Muscle layer of duodenum (tissue), 2 donors: ENCODE results near the gene GLRX5.
A peak's percentile ranks its signal among the peaks of the same experiment; 100 is the strongest.

Source experiments
- H3K27ac ChIP-seq: one replicate; pipeline ENCODE4 v1.7.0; 2013; ENCODE audit warnings: mild to moderate bottlenecking, low read length
- H3K27me3 ChIP-seq: one replicate; pipeline ENCODE4 v1.7.0; 2013; ENCODE audit warnings: low read depth, mild to moderate bottlenecking, control low read depth, low read length
- H3K36me3 ChIP-seq, 2 donors: one replicate each; pipeline ENCODE4 v1.7.0; 2013; ENCODE audit warnings: low read length in 2 of 2, control low read depth in 1 of 2, mild to moderate bottlenecking in 1 of 2; ENCODE audit not compliant: insufficient read depth in 2 of 2, control insufficient read depth in 1 of 2
- H3K4me1 ChIP-seq, 2 donors: one replicate each; pipeline ENCODE4 v1.7.0; 2013; ENCODE audit warnings: low read length in 2 of 2, mild to moderate bottlenecking in 2 of 2, control low read depth in 1 of 2, moderate library complexity in 1 of 2; ENCODE audit not compliant: insufficient read depth in 2 of 2, control insufficient read depth in 1 of 2
- H3K4me3 ChIP-seq, 2 donors: one replicate each; pipeline ENCODE4 v1.7.0; 2013; ENCODE audit warnings: low read length in 2 of 2, low read depth in 1 of 2, mild to moderate bottlenecking in 1 of 2
- H3K9me3 ChIP-seq, 2 donors: one replicate each; pipeline ENCODE4 v1.7.0; 2013; ENCODE audit warnings: low read length in 2 of 2, control low read depth in 1 of 2, mild to moderate bottlenecking in 1 of 2; ENCODE audit not compliant: control insufficient read depth in 1 of 2
- donor health status: healthy.

GLRX5 gene

DNA sequence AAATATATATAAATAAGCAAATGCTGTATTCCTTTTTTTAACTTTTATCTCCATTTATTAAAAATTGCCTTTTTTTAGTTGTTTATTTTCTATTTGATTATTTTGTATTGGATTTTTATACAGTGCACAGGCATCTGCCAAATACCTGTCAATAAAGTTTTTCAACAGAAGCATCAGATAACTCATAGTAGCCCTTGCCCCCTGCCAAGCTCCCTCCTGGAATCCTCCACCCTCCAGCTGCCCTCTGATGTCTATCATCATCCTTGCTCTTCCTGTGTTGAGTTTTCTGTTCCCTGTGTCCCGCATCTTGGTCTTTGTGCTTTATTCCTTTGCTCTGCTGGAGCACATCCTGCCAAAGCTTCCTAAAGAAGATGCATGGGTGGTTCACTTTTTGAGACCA, 16.6 kb downstream of the GLRX5 start:
- Histone ChIP-seq H3K9me3 (no peaks in the 10 kb centered on the region), H3K4me1 (no peaks in the 10 kb centered on the region), H3K4me3 (no peak overlapping the region), H3K36me3 (peaks cover 0 to 5% of the 10 kb centered on the region in 2 donors), H3K27ac (no peak overlapping the region), H3K27me3 (no peaks in the 10 kb centered on the region)

DNA sequence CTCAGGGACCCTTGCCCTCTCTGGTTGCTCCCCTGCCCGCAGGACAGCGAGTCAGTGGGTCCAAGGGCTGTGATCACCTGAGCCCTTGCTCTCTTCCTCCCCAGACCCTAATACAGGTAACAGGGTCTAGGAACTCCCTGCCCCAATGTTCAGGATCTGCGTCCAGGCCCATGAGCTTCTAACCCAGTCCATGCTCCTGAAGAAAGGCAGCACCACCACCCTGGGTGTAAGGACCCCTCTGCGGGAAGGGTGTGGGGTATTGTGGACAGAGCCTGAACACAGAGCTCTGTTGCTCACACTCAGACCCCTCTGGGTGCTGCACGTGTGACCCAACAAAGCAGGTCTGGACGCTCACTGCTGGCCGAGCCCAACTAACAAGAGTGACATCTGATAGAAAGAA, 18.3 kb downstream of the GLRX5 start:
- H3K4me3 ChIP-seq, result no peak overlapping the region
- peaks cover 0 to 5% of the 10 kb centered on the region in 2 donors for H3K36me3 ChIP-seq
- H3K9me3 ChIP-seq, result no peaks in the 10 kb centered on the region
- H3K27ac ChIP-seq, result no peak overlapping the region
- H3K27me3 ChIP-seq, result no peaks in the 10 kb centered on the region
- H3K4me1 ChIP-seq, result no peaks in the 10 kb centered on the region

DNA sequence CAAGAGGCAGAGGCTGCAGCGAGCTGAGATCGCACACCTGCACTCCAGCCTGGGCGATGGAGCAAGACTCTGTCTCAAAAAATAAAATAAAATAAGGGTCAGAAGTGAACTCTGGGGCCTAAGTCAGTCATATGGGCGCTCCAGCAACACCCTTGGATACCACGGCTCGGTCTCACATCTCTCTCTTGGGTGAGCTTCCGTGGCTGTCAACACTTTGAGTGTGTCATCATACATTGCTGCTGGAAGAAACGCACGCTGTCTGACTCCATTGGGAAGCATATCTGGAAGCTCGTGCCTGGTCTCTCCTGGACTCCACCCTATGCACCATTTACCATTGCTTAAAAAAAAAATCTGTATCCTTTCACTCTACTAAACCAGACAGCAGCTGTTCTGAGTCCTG, 20.2 kb downstream of the GLRX5 start:
- H3K9me3 ChIP-seq, result no peaks in the 10 kb centered on the region
- H3K27ac ChIP-seq, result no peak overlapping the region
- H3K27me3 ChIP-seq, result no peaks in the 10 kb centered on the region
- H3K36me3 ChIP-seq, result peaks cover 0 to 5% of the 10 kb centered on the region in 2 donors
- H3K4me1 ChIP-seq, result no peaks in the 10 kb centered on the region
- no peak overlapping the region for H3K4me3 ChIP-seq

DNA sequence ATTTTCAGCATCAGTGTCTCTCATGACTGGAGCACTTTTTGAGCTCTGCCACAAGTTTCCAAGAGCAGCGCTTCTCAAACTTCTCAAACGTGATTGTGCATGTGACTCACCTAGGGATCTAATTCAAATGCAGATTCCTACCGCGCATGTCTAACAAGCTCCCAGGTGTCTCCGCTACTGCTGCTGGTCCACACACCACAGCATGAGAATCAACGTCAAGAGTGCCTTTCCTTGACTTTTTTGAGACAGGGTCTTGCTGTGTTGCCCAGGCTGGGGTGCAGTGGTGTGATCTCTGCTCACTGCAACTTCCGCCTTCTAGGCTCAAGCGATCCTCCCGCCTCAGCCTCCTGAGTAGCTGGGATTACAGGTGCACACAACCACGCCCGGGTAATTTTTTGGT, 22.4 kb downstream of the GLRX5 start:
- Histone ChIP-seq H3K27ac (no peak overlapping the region), H3K27me3 (no peaks in the 10 kb centered on the region), H3K4me1 (peaks cover 0 to 3% of the 10 kb centered on the region in 2 donors), H3K36me3 (no peaks in the 10 kb centered on the region), H3K9me3 (no peaks in the 10 kb centered on the region), H3K4me3 (no peak overlapping the region)

DNA sequence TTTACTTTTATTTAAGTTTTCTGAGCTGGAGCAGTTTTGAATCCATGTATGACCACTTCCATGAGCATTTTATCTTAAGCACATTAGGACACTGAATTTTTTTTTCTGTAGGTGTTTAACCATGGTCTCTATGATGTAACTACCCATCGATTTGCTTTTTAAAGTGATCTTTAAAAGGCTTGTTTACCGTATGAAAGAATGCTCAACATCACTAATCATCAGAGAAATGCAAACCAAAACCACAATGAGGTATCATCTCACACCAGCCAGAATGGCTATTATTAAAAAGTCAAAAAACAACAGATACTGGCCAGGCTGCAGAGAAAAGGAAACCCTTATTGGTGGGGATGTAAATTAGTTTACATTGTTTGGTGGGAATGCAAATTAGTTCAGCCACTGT, 23.0 kb downstream of the GLRX5 start:
- H3K4me1 ChIP-seq, result peaks cover 0 to 3% of the 10 kb centered on the region in 2 donors
- no peaks in the 10 kb centered on the region for H3K9me3 ChIP-seq
- H3K27ac ChIP-seq, result no peak overlapping the region
- H3K4me3 ChIP-seq, result no peak overlapping the region
- no peaks in the 10 kb centered on the region for H3K27me3 ChIP-seq
- no peaks in the 10 kb centered on the region for H3K36me3 ChIP-seq

DNA sequence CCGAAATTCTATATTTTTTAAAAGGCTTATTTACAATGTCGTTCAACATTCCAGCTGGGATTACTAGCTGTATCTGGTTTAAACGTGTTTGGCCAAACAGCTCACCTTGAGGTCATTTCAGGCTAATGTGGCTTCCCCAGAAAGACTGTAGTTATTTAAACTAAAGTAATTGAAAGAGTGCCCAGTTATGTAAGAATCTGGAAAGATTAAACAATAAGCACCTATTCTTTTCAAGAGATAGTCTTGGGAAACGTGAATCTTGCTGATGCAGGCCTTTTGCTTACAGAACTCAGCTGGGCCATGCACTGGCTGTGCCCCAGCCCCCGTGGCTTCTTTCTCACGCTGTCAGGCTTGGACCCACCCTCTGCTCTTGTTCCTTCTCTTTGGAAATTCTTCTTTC, 24.4 kb downstream of the GLRX5 start:
- Histone ChIP-seq H3K27ac (no peak overlapping the region), H3K36me3 (no peaks in the 10 kb centered on the region), H3K9me3 (no peaks in the 10 kb centered on the region), H3K4me3 (no peak overlapping the region), H3K27me3 (no peaks in the 10 kb centered on the region), H3K4me1 (peaks cover 0 to 3% of the 10 kb centered on the region in 2 donors)

DNA sequence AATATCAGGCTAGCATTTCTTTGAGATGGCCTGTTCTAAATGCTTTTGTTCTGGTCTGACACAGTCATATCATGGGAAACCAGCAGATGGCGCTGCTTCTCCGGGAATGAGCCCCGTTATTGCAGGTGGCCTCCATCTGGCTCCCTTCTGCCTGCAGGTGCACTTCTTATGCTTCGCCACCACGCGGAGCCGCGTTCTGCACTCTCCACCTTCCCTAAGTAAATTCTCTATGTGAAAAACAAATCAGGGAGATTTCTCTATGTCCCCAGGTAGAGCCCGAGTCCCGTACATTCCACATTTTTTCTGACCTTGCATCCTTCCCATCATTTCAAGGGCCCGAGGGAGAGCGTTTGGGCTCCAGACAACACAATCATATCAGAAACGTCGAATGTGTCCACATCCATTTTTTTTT, 26.2 kb downstream of the GLRX5 start:
- Histone ChIP-seq H3K36me3 (no peaks in the 10 kb centered on the region), H3K27me3 (no peaks in the 10 kb centered on the region), H3K4me3 (no peak overlapping the region), H3K9me3 (no peaks in the 10 kb centered on the region), H3K27ac (no peak overlapping the region), H3K4me1 (peaks cover 0 to 3% of the 10 kb centered on the region in 2 donors)

DNA sequence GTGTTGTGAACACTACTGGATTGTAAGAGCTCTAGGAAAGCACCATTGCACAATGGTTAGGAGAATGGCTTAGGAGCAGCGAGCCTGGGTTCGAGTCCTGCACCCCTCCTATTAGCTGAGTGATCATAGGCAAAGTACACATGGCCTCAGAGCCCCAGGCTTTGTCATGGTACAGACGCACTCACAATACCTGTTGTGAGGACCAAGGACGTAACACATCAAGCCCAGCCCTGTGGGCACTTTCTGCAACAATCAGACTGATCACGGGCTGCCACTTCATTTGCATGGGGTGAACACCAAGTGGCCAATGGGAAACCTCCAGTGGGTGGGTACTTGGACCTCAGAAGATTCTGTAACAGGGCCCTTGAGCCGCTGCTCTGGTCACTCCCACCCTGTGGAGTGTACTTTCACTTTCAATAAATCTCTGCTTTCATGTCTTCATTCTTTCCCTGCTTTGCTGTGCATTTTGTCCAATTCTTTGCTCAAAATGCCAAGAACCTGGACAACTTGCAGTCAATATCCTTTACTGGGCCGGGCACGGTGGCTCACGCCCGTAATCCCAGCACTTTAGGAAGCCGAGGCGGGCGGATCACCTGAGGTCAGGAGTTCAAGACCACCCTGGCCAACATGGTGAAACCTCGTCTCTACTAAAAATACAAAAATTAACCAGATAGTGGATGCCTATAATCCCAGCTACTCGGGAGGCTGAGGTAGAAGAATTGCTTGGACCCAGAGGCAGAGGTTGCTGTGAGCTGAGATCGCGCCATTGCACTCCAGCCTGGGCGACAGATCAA, 28.2 kb downstream of the GLRX5 start:
- Histone ChIP-seq H3K4me1 (peaks cover 0 to 3% of the 10 kb centered on the region in 2 donors), H3K27ac (no peak overlapping the region), H3K9me3 (no peaks in the 10 kb centered on the region), H3K4me3 (peak overlapping the region; percentile 22 to 37), H3K27me3 (no peaks in the 10 kb centered on the region), H3K36me3 (no peaks in the 10 kb centered on the region)

DNA sequence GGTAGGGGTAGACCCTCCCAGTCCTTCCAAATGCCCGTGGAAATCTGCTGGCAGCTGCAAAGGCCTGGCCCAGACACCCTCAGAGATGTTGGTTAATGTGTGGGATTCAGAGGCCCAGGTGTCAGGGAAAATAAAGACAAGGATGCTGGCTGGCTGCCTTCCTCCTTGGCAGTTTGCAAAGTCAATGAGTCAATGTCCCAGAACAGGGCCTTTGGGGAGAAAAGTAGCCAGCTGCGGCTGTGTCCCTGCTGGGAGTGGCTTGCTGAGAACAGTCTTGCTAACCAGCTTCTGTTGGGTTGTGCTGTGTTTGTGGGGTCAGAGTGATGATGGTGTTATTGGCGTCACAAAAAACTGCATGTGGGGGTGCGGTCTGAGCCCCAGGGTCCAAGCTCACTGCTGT, 29.2 kb downstream of the GLRX5 start:
- Histone ChIP-seq H3K27me3 (no peaks in the 10 kb centered on the region), H3K4me1 (peaks cover 0 to 3% of the 10 kb centered on the region in 2 donors), H3K36me3 (no peaks in the 10 kb centered on the region), H3K27ac (no peak overlapping the region), H3K4me3 (no peak overlapping the region), H3K9me3 (no peaks in the 10 kb centered on the region)

DNA sequence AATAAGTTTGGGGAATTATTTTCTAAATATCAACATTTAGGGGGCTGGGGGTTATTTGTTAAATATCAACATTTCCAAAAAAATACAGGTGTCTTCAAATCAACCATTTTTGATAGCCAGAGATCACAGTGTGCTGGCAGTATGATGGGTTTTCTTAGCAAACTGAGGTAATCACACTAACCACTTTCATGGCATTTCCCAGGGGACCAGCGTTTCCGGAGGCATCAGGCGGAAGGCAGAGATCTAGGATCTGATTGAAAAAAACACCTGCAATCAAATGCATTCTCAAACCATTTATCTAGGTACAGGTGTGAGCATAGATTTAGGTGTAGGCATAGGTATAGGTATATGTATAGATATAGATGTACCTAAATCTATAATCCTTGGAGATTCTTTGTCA, 34.6 kb downstream of the GLRX5 start:
- Histone ChIP-seq H3K27ac (no peak overlapping the region), H3K27me3 (no peaks in the 10 kb centered on the region), H3K4me1 (no peaks in the 10 kb centered on the region), H3K36me3 (no peaks in the 10 kb centered on the region), H3K4me3 (no peak overlapping the region), H3K9me3 (no peaks in the 10 kb centered on the region)

DNA sequence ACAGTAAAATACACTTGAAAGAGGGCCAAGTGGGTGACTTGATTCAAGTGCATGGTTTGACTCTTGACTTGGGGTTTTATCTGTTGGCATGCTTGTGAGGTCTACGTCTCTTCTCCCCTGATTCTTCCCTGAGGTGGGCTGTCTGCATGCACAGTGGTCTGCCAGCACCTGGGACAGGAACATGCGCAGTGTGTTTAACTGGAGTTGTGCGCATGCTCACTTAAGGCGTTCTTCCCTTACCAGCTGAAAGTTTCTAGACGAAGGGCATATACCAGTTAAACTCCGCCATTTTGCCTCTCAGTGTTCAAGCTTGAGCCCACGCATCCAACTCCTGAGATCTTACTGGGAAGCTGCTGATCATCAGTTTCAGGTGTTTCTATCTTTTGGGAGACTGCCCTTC, 38.5 kb downstream of the GLRX5 start:
- Histone ChIP-seq H3K27ac (no peak overlapping the region), H3K9me3 (no peaks in the 10 kb centered on the region)

More for the DNA sequence above, 38.5 kb downstream of the GLRX5 start:
- no peaks in the 10 kb centered on the region for H3K4me1 ChIP-seq
- H3K4me3 ChIP-seq, result no peak overlapping the region
- no peaks in the 10 kb centered on the region for H3K27me3 ChIP-seq
- no peaks in the 10 kb centered on the region for H3K36me3 ChIP-seq
